GM19452 (cell line): ENCODE results near the gene PKHD1.

Experiments
- ATAC-seq: cut with Tn5 transposase; IDR thresholded peaks from one replicate; pipeline ENCODE4 v1.9.1; 2021; ENCODE audit not compliant: unreplicated experiment

The PKHD1 gene

GRCh38 chr6:51569594-51569993 is 517.8 kb downstream of the PKHD1 start:
- no peak for ATAC-seq

- ATAC-seq: no peak
These were observed 518.6 kb downstream of the PKHD1 start for GRCh38 chr6:51568771-51569170.

GRCh38 chr6:51565472-51565871 is 521.9 kb downstream of the PKHD1 start:
- no peak for ATAC-seq
